ENCODE data around the gene SLC29A3.

Gene SLC29A3

DNA sequence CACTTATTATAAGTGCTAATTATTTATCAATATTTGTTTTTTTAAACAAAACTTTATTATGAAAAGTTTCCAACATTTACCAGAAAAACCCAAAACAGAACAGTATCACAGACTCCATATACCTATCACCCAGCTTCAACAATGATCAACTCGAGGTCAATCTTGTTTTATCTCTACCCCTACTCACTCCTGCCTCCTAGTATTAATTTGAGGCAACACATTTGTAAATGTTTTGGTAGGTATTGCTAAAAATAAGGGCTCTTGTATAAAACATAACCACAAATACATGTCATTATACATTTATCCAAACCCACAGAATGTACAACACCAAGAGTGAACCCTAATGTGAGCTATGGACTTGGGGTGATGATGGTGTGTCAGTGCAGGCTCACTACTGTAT lies 61.8 kb downstream of the SLC29A3 start:
- no peak overlapping the region for H3K9ac ChIP-seq (ENCODE audit: low read depth, low read length)
- H3K27ac ChIP-seq (ENCODE audit: low read length), result no peak overlapping the region
- H3K4me1 ChIP-seq (ENCODE audit: insufficient read depth, low read length), result no peaks in the 10 kb centered on the region
- H3K27me3 ChIP-seq (ENCODE audit: insufficient read depth, low read length), result no peaks in the 10 kb centered on the region
- H3K9me3 ChIP-seq (ENCODE audit: insufficient read depth, low read depth, low read length), result no peaks in the 10 kb centered on the region
- no peaks in the 10 kb centered on the region for H3K36me3 ChIP-seq (ENCODE audit: insufficient read depth, low read depth, low read length)
- no peak overlapping the region for H3K4me3 ChIP-seq (ENCODE audit: low read length)

- Histone ChIP-seq H3K9ac (ENCODE audit: low read depth, low read length) (no peak overlapping the region), H3K27ac (ENCODE audit: low read length) (no peak overlapping the region), H3K9me3 (ENCODE audit: insufficient read depth, low read depth, low read length) (no peaks in the 10 kb centered on the region), H3K4me1 (ENCODE audit: insufficient read depth, low read length) (no peaks in the 10 kb centered on the region), H3K4me3 (ENCODE audit: low read length) (no peak overlapping the region), H3K36me3 (ENCODE audit: insufficient read depth, low read depth, low read length) (no peaks in the 10 kb centered on the region), H3K27me3 (ENCODE audit: insufficient read depth, low read length) (no peaks in the 10 kb centered on the region)
These were observed 62.6 kb downstream of the SLC29A3 start for GRCh38 chr10:71381611-71382010.

- Histone ChIP-seq H3K4me3 (ENCODE audit: low read length) (no peak overlapping the region), H3K36me3 (ENCODE audit: insufficient read depth, low read depth, low read length) (no peaks in the 10 kb centered on the region), H3K27ac (ENCODE audit: low read length) (no peak overlapping the region), H3K27me3 (ENCODE audit: insufficient read depth, low read length) (no peaks in the 10 kb centered on the region), H3K9me3 (ENCODE audit: insufficient read depth, low read depth, low read length) (no peaks in the 10 kb centered on the region), H3K4me1 (ENCODE audit: insufficient read depth, low read length) (no peaks in the 10 kb centered on the region), H3K9ac (ENCODE audit: low read depth, low read length) (no peak overlapping the region)
These were observed 63.0 kb downstream of the SLC29A3 start for GRCh38 chr10:71382028-71382427.

- Histone ChIP-seq H3K9me3 (ENCODE audit: insufficient read depth, low read depth, low read length) (no peaks in the 10 kb centered on the region), H3K27ac (ENCODE audit: low read length) (no peak overlapping the region), H3K4me1 (ENCODE audit: insufficient read depth, low read length) (no peaks in the 10 kb centered on the region), H3K27me3 (ENCODE audit: insufficient read depth, low read length) (no peaks in the 10 kb centered on the region), H3K4me3 (ENCODE audit: low read length) (no peak overlapping the region), H3K9ac (ENCODE audit: low read depth, low read length) (no peak overlapping the region), H3K36me3 (ENCODE audit: insufficient read depth, low read depth, low read length) (no peaks in the 10 kb centered on the region)
These were observed 63.7 kb downstream of the SLC29A3 start for GRCh38 chr10:71382757-71383156.

GRCh38 chr10:71383972-71384687 lies 65.1 kb downstream of the SLC29A3 start:
- H3K36me3 ChIP-seq (ENCODE audit: insufficient read depth, low read depth, low read length), result no peaks in the 10 kb centered on the region

DNA sequence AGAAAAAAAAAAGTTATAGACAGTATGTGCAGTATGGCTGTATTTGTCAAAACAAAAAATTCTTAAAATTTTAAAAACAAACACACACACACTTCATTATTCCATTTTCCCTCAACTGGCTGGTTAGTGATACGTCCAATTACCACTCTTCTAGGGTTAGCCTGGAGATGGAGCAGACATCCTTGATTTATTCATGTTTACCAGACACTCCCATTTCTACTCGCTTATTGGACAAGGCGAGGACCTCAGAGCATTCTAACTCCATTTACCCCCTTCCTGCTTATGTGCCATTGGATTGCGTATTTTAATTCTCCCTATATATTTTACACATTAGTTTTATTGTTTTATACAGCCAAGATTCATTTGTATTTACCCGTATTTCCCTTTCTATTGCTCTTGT lies 69.1 kb downstream of the SLC29A3 start:
- H3K27ac ChIP-seq (ENCODE audit: low read length), result no peak overlapping the region
- no peaks in the 10 kb centered on the region for H3K36me3 ChIP-seq (ENCODE audit: insufficient read depth, low read depth, low read length)
- no peaks in the 10 kb centered on the region for H3K9me3 ChIP-seq (ENCODE audit: insufficient read depth, low read depth, low read length)
- peaks cover 25% of the 10 kb centered on the region for H3K27me3 ChIP-seq (ENCODE audit: insufficient read depth, low read length)
- no peak overlapping the region for H3K9ac ChIP-seq (ENCODE audit: low read depth, low read length)
- H3K4me3 ChIP-seq (ENCODE audit: low read length), result no peak overlapping the region
- H3K4me1 ChIP-seq (ENCODE audit: insufficient read depth, low read length), result no peaks in the 10 kb centered on the region

More at GRCh38 chr10:71383972-71384687, 65.1 kb downstream of the SLC29A3 start:
- Histone ChIP-seq H3K27ac (ENCODE audit: low read length) (no peak overlapping the region), H3K4me1 (ENCODE audit: insufficient read depth, low read length) (no peaks in the 10 kb centered on the region), H3K9me3 (ENCODE audit: insufficient read depth, low read depth, low read length) (no peaks in the 10 kb centered on the region), H3K9ac (ENCODE audit: low read depth, low read length) (no peak overlapping the region), H3K27me3 (ENCODE audit: insufficient read depth, low read length) (no peaks in the 10 kb centered on the region), H3K4me3 (ENCODE audit: low read length) (no peak overlapping the region)

DNA sequence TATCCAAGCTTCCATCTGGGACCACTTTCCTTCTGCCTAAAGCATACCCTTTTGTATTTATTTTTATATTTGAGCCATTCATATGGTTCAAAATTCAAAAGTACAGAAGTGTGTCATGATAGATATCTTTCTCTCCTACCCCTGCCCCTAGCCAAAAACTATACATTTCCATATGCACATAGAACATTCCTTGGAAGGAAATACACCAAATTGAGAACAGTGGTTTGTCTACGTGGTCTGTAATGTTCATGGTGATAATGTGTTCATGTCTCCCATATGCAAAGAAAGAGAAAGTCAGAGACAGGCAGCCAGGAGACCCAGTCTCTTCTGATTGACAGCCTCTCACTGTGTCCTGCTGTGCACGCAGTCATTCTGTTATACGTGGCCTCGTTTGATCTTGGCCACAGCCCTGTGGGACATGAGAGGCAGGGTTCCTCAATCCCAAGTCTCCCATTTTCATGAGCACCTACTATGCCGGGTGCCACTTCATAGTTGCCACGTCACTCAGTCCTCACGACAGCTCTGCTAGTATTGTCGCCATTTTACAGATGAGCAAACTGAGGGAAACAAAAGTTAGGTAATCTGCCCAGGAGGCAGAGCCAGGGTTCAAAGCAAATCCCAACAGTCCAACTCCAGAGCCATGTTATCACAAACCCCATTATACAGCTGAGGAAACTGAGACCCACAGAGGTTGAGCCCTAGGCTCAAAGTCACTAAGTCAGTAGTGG lies 69.7 kb downstream of the SLC29A3 start:
- H3K4me1 ChIP-seq (ENCODE audit: insufficient read depth, low read length), result no peaks in the 10 kb centered on the region
- H3K27me3 ChIP-seq (ENCODE audit: insufficient read depth, low read length), result peaks cover 31% of the 10 kb centered on the region
- H3K4me3 ChIP-seq (ENCODE audit: low read length), result no peak overlapping the region
- no peaks in the 10 kb centered on the region for H3K36me3 ChIP-seq (ENCODE audit: insufficient read depth, low read depth, low read length)
- no peak overlapping the region for H3K27ac ChIP-seq (ENCODE audit: low read length)
- H3K9me3 ChIP-seq (ENCODE audit: insufficient read depth, low read depth, low read length), result no peaks in the 10 kb centered on the region
- H3K9ac ChIP-seq (ENCODE audit: low read depth, low read length), result no peak overlapping the region

- Histone ChIP-seq H3K9me3 (ENCODE audit: insufficient read depth, low read depth, low read length) (no peaks in the 10 kb centered on the region), H3K27me3 (ENCODE audit: insufficient read depth, low read length) (peaks cover 42% of the 10 kb centered on the region), H3K4me1 (ENCODE audit: insufficient read depth, low read length) (no peaks in the 10 kb centered on the region), H3K9ac (ENCODE audit: low read depth, low read length) (no peak overlapping the region), H3K4me3 (ENCODE audit: low read length) (no peak overlapping the region), H3K27ac (ENCODE audit: low read length) (no peak overlapping the region), H3K36me3 (ENCODE audit: insufficient read depth, low read depth, low read length) (no peaks in the 10 kb centered on the region)
These were observed 70.9 kb downstream of the SLC29A3 start for GRCh38 chr10:71389768-71390460.

DNA sequence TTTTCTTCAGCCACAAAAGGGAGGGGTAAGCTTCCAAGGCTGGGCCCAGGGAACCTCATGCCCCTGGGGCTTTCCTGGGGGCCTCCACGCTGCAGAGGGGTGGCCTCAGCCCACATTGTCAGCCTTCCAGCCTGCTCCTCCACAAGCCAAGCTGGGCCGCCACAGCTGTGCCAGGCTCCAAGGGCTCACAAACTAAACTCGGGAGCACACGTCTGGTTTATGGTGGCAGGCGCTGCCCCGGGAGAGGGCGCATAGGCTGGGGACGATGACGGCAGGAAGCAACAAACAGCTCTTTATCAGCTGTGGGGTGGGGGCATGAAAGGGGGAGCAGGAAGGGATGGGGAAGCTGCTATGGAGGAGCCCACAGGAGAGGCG lies 71.4 kb downstream of the SLC29A3 start:
- Histone ChIP-seq H3K27ac (ENCODE audit: low read length) (no peak overlapping the region), H3K36me3 (ENCODE audit: insufficient read depth, low read depth, low read length) (no peaks in the 10 kb centered on the region), H3K9ac (ENCODE audit: low read depth, low read length) (no peak overlapping the region), H3K4me1 (ENCODE audit: insufficient read depth, low read length) (no peaks in the 10 kb centered on the region), H3K9me3 (ENCODE audit: insufficient read depth, low read depth, low read length) (no peaks in the 10 kb centered on the region), H3K4me3 (ENCODE audit: low read length) (no peak overlapping the region), H3K27me3 (ENCODE audit: insufficient read depth, low read length) (peaks cover 48% of the 10 kb centered on the region)

GRCh38 chr10:71390921-71391690 lies 72.0 kb downstream of the SLC29A3 start:
- Histone ChIP-seq H3K4me3 (ENCODE audit: low read length) (no peak overlapping the region), H3K36me3 (ENCODE audit: insufficient read depth, low read depth, low read length) (no peaks in the 10 kb centered on the region), H3K4me1 (ENCODE audit: insufficient read depth, low read length) (no peaks in the 10 kb centered on the region), H3K9ac (ENCODE audit: low read depth, low read length) (no peak overlapping the region), H3K27ac (ENCODE audit: low read length) (no peak overlapping the region), H3K9me3 (ENCODE audit: insufficient read depth, low read depth, low read length) (no peaks in the 10 kb centered on the region), H3K27me3 (ENCODE audit: insufficient read depth, low read length) (peaks cover 54% of the 10 kb centered on the region)

DNA sequence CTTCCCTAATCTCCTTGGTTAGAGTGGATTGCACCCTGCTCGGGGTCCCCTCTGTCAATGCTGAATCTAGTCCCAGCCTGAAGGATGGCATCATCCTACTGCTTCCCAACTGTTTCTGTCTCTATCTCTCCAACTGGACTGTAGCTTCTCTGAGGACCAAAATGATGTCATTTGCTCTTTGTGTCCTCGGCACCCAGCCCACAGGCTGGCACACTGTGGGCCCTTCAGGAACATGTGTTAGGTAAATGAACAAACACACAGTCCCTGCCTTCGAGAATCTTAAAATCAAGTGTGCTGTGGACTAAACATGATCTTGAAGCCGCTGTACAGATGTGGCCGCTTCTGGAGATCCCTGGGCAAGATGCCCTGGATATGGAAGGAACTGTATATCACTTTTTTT lies 72.6 kb downstream of the SLC29A3 start:
- Histone ChIP-seq H3K27ac (ENCODE audit: low read length) (no peak overlapping the region), H3K4me1 (ENCODE audit: insufficient read depth, low read length) (no peaks in the 10 kb centered on the region), H3K36me3 (ENCODE audit: insufficient read depth, low read depth, low read length) (no peaks in the 10 kb centered on the region), H3K9ac (ENCODE audit: low read depth, low read length) (no peak overlapping the region), H3K27me3 (ENCODE audit: insufficient read depth, low read length) (peaks cover 55% of the 10 kb centered on the region), H3K4me3 (ENCODE audit: low read length) (no peak overlapping the region), H3K9me3 (ENCODE audit: insufficient read depth, low read depth, low read length) (no peaks in the 10 kb centered on the region)

Data from iPS-20b (cell line).